GM10266 (cell line): Measurements from ENCODE around the gene FBXO30.

Experiments used
- DNase-seq: peaks from one replicate; pipeline ENCODE4 v3.0.0; 2012; ENCODE audit errors: extremely low spot score
- CTCF ChIP-seq: IDR thresholded peaks from 2 replicates; pipeline ENCODE4 v1.5.1; 2012; ENCODE audit warnings: mild to moderate bottlenecking, low read depth; ENCODE audit not compliant: control insufficient read depth, insufficient read depth; ENCODE audit errors: missing control alignments

Gene FBXO30

GRCh38 chr6:145819994-145820393, 5.4 kb upstream of the FBXO30 start:
- TF ChIP-seq CTCF = no peak
- no peak for DNase-seq

- DNase-seq = no peak
- TF ChIP-seq CTCF = no peak
Observed at GRCh38 chr6:145818796-145819195, 4.2 kb upstream of the FBXO30 start.

- TF ChIP-seq CTCF = no peak
- DNase-seq = no peak
Observed at GRCh38 chr6:145816392-145816791, 1.8 kb upstream of the FBXO30 start.

- peak; percentile 44 for DNase-seq
- no peak for TF ChIP-seq CTCF
Observed at GRCh38 chr6:145815309-145816274, 997 bp upstream of the FBXO30 start.

GRCh38 chr6:145814035-145814500, 527 bp downstream of the FBXO30 start:
- DNase-seq = no peak
- TF ChIP-seq CTCF = no peak

- TF ChIP-seq CTCF = no peak
- DNase-seq = peak; percentile 20
Observed at GRCh38 chr6:145813285-145814034, 1.1 kb downstream of the FBXO30 start.
